ENCODE data around the gene MYO1D.

MYO1D gene

GRCh38 chr17:32625971-32626370, 251.0 kb downstream of the MYO1D start:
- no peak for DNase-seq (ENCODE audit: low read depth)

- no peak for DNase-seq (ENCODE audit: low read depth)
These were observed 253.7 kb downstream of the MYO1D start for GRCh38 chr17:32623196-32623595.

DNA sequence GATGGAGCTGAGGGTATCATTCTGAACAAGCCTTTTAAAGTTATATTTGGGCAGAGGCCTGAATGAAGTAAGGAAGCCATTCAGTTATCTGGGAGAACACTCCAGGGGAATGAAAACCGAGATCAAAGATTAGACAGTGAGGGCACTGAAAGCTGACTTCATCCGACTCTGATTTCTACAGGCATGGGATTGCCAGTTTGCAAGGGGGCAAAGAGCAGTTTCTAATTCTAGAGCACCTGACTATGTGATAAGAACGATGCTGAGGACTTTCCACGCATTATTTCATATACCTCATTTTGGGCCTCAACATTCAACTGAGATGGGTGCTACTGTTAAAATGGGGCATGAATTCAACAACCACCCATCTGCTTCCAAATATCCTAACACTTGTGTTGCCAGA, 254.4 kb downstream of the MYO1D start:
- no peak for DNase-seq (ENCODE audit: low read depth)

GRCh38 chr17:32621612-32622312, 255.2 kb downstream of the MYO1D start:
- DNase-seq (ENCODE audit: low read depth), result no peak

- DNase-seq (ENCODE audit: low read depth), result no peak
These were observed 261.6 kb downstream of the MYO1D start for GRCh38 chr17:32615326-32615725.

- no peak for DNase-seq (ENCODE audit: low read depth)
These were observed 266.0 kb downstream of the MYO1D start for GRCh38 chr17:32610943-32611342.

DNA sequence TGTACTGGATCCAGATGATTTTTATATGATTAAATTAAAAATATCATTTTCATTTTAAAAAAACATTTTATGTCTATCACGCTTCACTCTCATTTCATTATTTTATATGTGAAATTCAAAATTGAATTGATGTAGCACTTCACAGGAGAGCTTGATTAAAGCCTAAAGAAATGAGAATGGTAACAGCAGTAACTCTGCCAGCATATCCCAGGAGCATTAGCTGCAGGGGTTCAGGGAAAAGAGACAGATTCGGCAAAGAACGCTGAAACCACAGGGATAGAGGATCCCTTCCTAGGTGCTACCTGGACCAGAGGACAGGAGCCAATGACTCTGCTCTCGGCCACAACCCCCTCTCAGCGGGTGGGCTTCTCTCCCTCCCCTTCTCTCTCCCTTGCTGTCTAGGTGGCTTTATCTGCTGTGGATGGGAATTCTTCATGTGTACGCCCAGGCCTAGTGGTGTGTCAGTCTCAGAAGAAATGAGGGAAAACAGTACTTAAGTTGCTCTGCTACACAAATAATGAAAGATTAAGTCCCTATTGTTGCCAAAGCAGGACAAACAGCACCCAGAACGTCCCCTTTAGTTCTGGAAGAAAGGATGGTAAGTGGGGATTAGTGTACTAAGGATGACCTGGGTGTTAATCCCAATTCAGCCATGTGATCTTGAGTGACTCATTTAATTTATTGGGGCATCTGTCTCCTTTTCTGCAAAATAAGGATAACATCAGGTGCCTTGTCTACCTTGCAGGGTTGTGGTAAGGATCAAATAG, 266.9 kb downstream of the MYO1D start:
- DNase-seq (ENCODE audit: low read depth), result no peak

- DNase-seq (ENCODE audit: low read depth), result no peak
These were observed 267.8 kb downstream of the MYO1D start for GRCh38 chr17:32609085-32609484.

DNA sequence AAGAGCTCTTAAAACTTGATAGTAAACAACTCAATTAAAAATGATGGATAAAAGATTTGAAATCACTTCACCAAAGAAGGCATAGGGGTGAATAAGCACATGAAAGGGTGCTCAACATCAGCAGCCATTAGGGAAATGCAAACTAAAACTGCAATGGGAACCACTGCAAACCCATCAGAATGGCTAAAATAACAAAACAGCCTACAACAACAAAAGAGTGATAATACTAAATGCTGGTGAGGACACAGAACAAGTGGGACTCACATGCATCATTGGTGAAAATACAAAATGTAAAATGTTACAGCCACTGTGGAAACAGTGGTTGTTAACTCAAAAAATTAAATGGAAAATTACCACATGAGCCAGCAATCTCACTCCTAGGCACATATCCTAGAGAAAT, 268.7 kb downstream of the MYO1D start:
- DNase-seq (ENCODE audit: low read depth), result no peak

DNA sequence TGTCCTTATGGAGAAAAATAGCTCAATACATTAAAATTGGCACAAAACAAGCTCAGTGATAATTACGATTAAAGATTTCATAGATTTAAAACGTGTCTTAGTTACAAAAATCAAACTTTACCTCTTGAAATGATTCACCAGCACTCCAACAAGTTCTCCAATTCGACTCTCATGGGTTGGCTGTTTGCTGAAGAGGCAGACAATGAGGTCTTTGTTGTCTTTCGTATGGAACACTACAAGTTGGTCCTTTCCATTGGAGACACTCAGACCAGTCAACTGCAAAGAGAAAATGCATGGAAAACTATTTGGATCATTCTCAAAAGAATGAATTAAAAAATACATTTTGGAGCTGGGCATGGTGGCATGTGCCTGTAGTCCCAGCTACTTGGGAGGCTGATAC, 272.0 kb downstream of the MYO1D start:
- DNase-seq (ENCODE audit: low read depth), result no peak

GRCh38 chr17:32602396-32602795, 274.5 kb downstream of the MYO1D start:
- no peak for DNase-seq (ENCODE audit: low read depth)

DNA sequence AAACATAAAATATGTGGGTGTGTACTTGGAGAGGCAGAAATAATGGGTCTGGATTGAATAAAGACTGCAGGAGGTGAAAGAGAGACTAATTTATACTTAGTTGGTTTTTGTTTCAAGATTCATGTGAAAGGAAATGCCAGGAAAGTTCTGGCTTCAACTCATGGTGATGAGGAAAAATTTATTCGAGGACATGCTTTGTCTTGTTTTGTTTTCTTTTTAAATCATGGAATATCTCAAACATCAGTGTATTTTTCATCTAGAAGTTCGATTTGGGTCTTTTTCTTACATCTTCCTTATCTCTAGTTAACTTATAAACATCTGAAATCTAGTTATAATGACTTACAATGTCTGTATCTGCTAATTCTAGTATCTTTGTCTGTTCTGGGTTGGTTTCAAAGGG, 275.1 kb downstream of the MYO1D start:
- DNase-seq (ENCODE audit: low read depth), result no peak

GRCh38 chr17:32596628-32597027, 280.3 kb downstream of the MYO1D start:
- no peak for DNase-seq (ENCODE audit: low read depth)

DNA sequence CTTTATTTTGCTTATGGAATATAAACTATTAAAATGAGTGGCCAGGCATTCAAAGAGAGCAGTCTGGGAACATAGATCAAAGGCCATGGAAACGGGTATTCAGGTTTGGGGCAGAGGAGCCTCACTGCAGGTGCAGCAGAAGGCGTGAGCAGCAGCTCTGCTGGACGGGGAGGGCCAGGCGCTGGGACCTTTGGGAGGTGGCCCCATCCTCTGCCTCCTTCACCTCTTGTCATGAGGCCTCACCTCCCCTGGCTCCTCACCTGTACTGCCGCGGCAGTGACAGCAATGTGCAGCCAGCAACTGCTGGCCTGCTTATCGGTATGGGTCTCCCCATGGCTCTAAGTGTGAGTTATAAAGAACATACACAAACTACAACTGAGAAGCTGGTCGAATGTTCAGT, 280.7 kb downstream of the MYO1D start:
- DNase-seq (ENCODE audit: low read depth), result no peak

- no peak for DNase-seq (ENCODE audit: low read depth)
These were observed 283.9 kb downstream of the MYO1D start for GRCh38 chr17:32593003-32593402.

GRCh38 chr17:32591405-32591804, 285.5 kb downstream of the MYO1D start:
- no peak for DNase-seq (ENCODE audit: low read depth)

DNA sequence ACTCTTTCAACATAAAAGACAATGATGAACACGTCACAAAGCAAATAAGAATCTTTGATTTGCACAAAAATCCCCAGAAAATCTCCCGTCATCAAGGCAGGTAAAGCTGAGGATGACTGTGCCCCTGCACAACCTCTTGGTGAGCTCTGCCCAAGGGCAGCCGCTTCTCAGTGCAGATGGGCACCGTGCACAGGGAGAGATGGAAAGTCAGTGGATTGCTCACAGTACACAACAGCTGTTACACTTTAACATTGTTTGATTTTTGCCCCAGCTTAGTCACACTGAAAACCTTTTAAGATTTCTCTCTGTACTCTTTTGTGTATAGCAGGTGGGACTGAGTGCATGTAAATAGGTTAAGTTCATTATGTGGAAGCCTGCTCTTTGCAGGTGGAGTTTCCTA, 285.9 kb downstream of the MYO1D start:
- no peak for DNase-seq (ENCODE audit: low read depth)

DNA sequence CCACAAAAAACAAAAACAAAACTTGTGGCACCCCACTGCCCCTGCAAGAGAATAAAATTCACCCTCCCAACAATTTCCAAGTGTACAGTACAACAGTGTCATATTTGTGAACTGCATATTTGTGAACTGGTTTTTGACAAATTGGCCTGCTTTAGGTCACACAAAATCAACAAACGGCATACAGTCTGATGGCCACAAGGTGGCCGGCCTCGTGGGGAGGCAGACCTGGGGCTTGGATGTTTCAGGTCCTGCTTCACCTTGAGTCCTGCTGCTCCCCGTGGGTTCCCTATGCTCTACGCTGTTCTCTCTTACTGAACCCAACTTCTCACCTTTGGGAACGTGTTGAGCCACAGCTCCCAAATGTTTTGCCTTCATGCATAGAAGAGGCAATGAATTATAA, 287.9 kb downstream of the MYO1D start:
- DNase-seq (ENCODE audit: low read depth), result no peak

- DNase-seq (ENCODE audit: low read depth), result no peak
These were observed 288.8 kb downstream of the MYO1D start for GRCh38 chr17:32588135-32588534.

- DNase-seq (ENCODE audit: low read depth), result peak; percentile 33
These were observed 290.3 kb downstream of the MYO1D start for GRCh38 chr17:32586666-32587065.

- no peak for DNase-seq (ENCODE audit: low read depth)
These were observed 292.1 kb downstream of the MYO1D start for GRCh38 chr17:32584792-32585191.

- no peak for DNase-seq (ENCODE audit: low read depth)
These were observed 293.9 kb downstream of the MYO1D start for GRCh38 chr17:32583053-32583452.

GRCh38 chr17:32575852-32576251, 301.1 kb downstream of the MYO1D start:
- DNase-seq (ENCODE audit: low read depth), result no peak

GRCh38 chr17:32570081-32570396, 306.9 kb downstream of the MYO1D start:
- DNase-seq (ENCODE audit: low read depth), result no peak
